ENCODE data around the gene CCN2. TPM values are rescaled to one million over a fixed set of nuclear protein-coding genes. Genes with fewer than 3 reads are reported as not detected.

The CCN2 gene
- total RNA-seq, 1 experiment from 2014 or later: 67.8 TPM

GRCh38 chr6:131949909-131950766 lies 1.0 kb downstream of the CCN2 start:
- H3K4me3 Mint-ChIP-seq: peak overlapping the region; percentile 82
- POLR2A ChIA-PET: interaction anchor here (0.5 to 2.3 kb wide), 4 partner anchors 12 to 183 kb away, joined by 3 to 12 read pairs (median 6); no protein-coding TSS in a partner anchor
- CTCF ChIA-PET: interaction anchor here (0.7 to 3.4 kb wide), 14 partner anchors 22 to 612 kb away, joined by 3 to 20 read pairs (median 4); no protein-coding TSS in a partner anchor
- ATAC-seq (peak; percentile 43), DNase-seq (ENCODE audit: low spot score) (peak; percentile 85)
- H3K9me3 Mint-ChIP-seq: no peaks in the 10 kb centered on the region
- H3K36me3 Mint-ChIP-seq: peaks cover 27% of the 10 kb centered on the region
- H3K27ac Mint-ChIP-seq: peak overlapping the region; percentile 51; the same call in 1 of the 2 replicates
- TF ChIP-seq USF2 (CRISPR knock-in tag; IDR thresholded peaks at IDR 0.05) (no peak), CTCF (IDR thresholded peaks at IDR 0.05) (peak; percentile 39; the same call in 1 of the 2 replicates), MAX (CRISPR knock-in tag; IDR thresholded peaks at IDR 0.05) (peak; percentile 65; the same call in 1 of the 2 replicates), ZNF138 (CRISPR knock-in tag; conservative IDR thresholded peaks at IDR 0.05) (0 out of 2 replicates have a peak, but pooled peaks have one; percentile 33), ATF1 (CRISPR knock-in tag; IDR thresholded peaks at IDR 0.05) (no peak), ZNF263 (CRISPR knock-in tag; IDR thresholded peaks at IDR 0.05; ENCODE audit: low read depth) (0 out of 2 replicates have a peak, but pooled peaks have one; percentile 27), ZBTB21 (CRISPR knock-in tag; IDR thresholded peaks at IDR 0.05; ENCODE audit: borderline replicate concordance) (0 out of 2 replicates have a peak, but pooled peaks have one; percentile 39), SMAD3 (CRISPR knock-in tag; IDR thresholded peaks at IDR 0.05; ENCODE audit: borderline replicate concordance) (peak; percentile 45; the same call in 1 of the 2 replicates)
- TF ChIP-seq, protein P1, sequence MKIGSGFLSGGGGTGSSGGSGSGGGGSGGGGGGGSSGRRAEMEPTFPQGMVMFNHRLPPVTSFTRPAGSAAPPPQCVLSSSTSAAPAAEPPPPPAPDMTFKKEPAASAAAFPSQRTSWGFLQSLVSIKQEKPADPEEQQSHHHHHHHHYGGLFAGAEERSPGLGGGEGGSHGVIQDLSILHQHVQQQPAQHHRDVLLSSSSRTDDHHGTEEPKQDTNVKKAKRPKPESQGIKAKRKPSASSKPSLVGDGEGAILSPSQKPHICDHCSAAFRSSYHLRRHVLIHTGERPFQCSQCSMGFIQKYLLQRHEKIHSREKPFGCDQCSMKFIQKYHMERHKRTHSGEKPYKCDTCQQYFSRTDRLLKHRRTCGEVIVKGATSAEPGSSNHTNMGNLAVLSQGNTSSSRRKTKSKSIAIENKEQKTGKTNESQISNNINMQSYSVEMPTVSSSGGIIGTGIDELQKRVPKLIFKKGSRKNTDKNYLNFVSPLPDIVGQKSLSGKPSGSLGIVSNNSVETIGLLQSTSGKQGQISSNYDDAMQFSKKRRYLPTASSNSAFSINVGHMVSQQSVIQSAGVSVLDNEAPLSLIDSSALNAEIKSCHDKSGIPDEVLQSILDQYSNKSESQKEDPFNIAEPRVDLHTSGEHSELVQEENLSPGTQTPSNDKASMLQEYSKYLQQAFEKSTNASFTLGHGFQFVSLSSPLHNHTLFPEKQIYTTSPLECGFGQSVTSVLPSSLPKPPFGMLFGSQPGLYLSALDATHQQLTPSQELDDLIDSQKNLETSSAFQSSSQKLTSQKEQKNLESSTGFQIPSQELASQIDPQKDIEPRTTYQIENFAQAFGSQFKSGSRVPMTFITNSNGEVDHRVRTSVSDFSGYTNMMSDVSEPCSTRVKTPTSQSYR (CRISPR knock-in tag; IDR thresholded peaks at IDR 0.05): no peak
- TF ChIP-seq, protein P2, sequence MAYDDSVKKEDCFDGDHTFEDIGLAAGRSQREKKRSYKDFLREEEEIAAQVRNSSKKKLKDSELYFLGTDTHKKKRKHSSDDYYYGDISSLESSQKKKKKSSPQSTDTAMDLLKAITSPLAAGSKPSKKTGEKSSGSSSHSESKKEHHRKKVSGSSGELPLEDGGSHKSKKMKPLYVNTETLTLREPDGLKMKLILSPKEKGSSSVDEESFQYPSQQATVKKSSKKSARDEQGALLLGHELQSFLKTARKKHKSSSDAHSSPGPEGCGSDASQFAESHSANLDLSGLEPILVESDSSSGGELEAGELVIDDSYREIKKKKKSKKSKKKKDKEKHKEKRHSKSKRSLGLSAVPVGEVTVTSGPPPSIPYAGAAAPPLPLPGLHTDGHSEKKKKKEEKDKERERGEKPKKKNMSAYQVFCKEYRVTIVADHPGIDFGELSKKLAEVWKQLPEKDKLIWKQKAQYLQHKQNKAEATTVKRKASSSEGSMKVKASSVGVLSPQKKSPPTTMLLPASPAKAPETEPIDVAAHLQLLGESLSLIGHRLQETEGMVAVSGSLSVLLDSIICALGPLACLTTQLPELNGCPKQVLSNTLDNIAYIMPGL (CRISPR knock-in tag; IDR thresholded peaks at IDR 0.05): 0 out of 2 replicates have a peak, but pooled peaks have one; percentile 61
- H3K4me1 Mint-ChIP-seq: peaks cover 81% of the 10 kb centered on the region
- no peaks in the 10 kb centered on the region for H3K27me3 Mint-ChIP-seq (ENCODE audit: low read depth)

- H3K9me3 Mint-ChIP-seq: no peaks in the 10 kb centered on the region
- peaks cover 27% of the 10 kb centered on the region for H3K36me3 Mint-ChIP-seq
- no peak for TF ChIP-seq ZBTB43 (CRISPR knock-in tag; IDR thresholded peaks at IDR 0.05)
- no peak for TF ChIP-seq NR3C1 (CRISPR knock-in tag; conservative IDR thresholded peaks at IDR 0.05; ENCODE audit: low read depth)
- TF ChIP-seq AFF4 (CRISPR knock-in tag; IDR thresholded peaks at IDR 0.05; ENCODE audit: borderline replicate concordance): no peak
- 0 out of 2 replicates have a peak, but pooled peaks have one; percentile 3 for TF ChIP-seq GABPB1 (CRISPR knock-in tag; IDR thresholded peaks at IDR 0.05)
- TF ChIP-seq ATF6 (CRISPR knock-in tag; IDR thresholded peaks at IDR 0.05): no peak
- CTCF ChIA-PET: interaction anchor here (0.6 to 3.4 kb wide), 12 partner anchors 27 to 669 kb away, joined by 3 to 20 read pairs (median 4); no protein-coding TSS in a partner anchor
- no peak for DNase-seq (ENCODE audit: low spot score)
- H3K4me1 Mint-ChIP-seq: peaks cover 75% of the 10 kb centered on the region
- ATAC-seq: no peak
- no peaks in the 10 kb centered on the region for H3K27me3 Mint-ChIP-seq (ENCODE audit: low read depth)
- POLR2A ChIA-PET: interaction anchor here (0.5 to 2.3 kb wide), 2 partner anchors 11 to 76 kb away, joined by 3 to 12 read pairs; no protein-coding TSS in a partner anchor
- peak overlapping the region; percentile 82 for H3K4me3 Mint-ChIP-seq
- peak overlapping the region; percentile 44; the same call in 1 of the 2 replicates for H3K27ac Mint-ChIP-seq
Measured at GRCh38 chr6:131949620-131949908, 1.6 kb downstream of the CCN2 start.
